Activated CD8-positive, alpha-beta T cell treated with anti-CD3 and anti-CD28 coated beads, Interleukin-2, amount 10 ng/mL, durations not matched to agents 7 days and 5 days (primary cell): ENCODE data around the gene CR1. TPM values are rescaled to one million over a fixed set of nuclear protein-coding genes. Genes with fewer than 3 reads are reported as not detected.

Source experiments
- ATAC-seq: fragments of 150-1000 bp; cut with Tn5 transposase; one replicate; pipeline ENCODE4 v1.10.0; 2021; ENCODE audit warnings: moderate library complexity
- CTCF ChIA-PET: fragments of 350-600 bp; sonication (Branson Sonifier 250); formaldehyde crosslinking; loops from one replicate; lab custom pipeline; 2021; ENCODE audit warnings: antibody characterized with exemption; lab: Charles Lee
- POLR2A ChIA-PET: fragments of 350-600 bp; sonication (Branson Sonifier 250); formaldehyde crosslinking; loops from one replicate; lab custom pipeline; 2021; ENCODE audit warnings: antibody characterized with exemption; lab: Charles Lee
- DNase-seq: peaks from one replicate; pipeline ENCODE4 v3.0.0-alpha.2; 2020
- H3K27ac Mint-ChIP-seq: one replicate; pipeline ENCODE4 v1.8.0; 2021; ENCODE audit warnings: mild to moderate bottlenecking, mixed read lengths
- H3K27me3 Mint-ChIP-seq: one replicate; pipeline ENCODE4 v1.8.0; 2021; ENCODE audit warnings: low read depth, mixed read lengths
- H3K36me3 Mint-ChIP-seq: one replicate; pipeline ENCODE4 v1.8.0; 2021; ENCODE audit warnings: low read depth, mixed read lengths
- H3K4me1 Mint-ChIP-seq: one replicate; pipeline ENCODE4 v1.8.0; 2021; ENCODE audit warnings: low read depth, mixed read lengths
- H3K4me3 Mint-ChIP-seq: one replicate; pipeline ENCODE4 v1.8.0; 2021; ENCODE audit warnings: mild to moderate bottlenecking, mixed read lengths
- H3K9me3 Mint-ChIP-seq: one replicate; pipeline ENCODE4 v1.8.0; 2022; ENCODE audit warnings: mixed read lengths; ENCODE audit not compliant: insufficient read depth
- total RNA-seq, 2 experiments: library from RNA; stranded (reverse); gene quantifications; one replicate each; pipeline ENCODE4 v1.2.3, GENCODE V29; 2021

Gene CR1
- under 1 TPM; 0.08 to 0.16 TPM for total RNA-seq

DNA sequence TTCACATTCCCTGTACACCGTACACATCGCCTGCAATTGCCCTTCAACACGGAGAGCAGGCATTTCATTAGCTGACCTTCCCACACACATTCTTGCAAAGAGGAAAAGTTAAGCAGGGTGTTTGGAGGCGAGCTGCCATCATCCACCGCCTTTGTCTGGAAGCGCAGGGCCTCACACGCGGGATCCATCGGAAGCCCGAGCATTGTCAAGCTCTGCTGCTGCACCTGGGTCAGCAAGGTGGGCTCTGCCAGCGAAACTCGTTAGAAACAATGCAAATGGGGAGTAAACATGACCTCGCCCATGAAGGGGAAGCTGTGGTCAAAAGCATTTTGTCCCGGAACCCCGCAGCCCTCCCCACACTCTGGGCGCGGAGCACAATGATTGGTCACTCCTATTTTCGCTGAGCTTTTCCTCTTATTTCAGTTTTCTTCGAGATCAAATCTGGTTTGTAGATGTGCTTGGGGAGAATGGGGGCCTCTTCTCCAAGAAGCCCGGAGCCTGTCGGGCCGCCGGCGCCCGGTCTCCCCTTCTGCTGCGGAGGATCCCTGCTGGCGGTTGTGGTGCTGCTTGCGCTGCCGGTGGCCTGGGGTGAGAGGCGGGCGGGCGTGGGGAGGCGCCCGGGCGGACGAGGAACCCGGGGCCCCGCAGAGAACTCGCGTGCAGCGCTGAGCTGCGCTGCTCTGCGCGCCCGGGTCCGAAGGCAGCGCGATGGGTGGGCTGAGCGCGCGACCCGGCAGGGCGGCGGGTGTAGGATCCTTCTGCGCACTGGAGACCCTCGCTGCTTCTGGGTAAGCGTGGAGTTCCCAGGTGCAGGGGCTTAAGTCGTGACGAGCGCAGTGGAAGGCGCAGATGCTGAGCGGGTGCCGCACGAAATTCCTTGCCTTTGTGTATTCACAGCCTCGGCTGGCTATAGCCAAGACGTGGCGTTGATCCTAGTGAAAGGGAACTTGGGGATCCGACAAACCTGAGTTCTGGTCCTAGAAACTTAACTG lies at the start of gene CR1:
TSS of gene CR1 (plus strand) at position 357 of the 992 bp plus-strand sequence. CDS start at position 468, 111 bp downstream.
- ChIA-PET CTCF (interaction anchor here (0.8 to 2.0 kb wide), 5 partner anchors 9 to 415 kb away, joined by 3 to 6 read pairs (median 3); no protein-coding TSS in a partner anchor), POLR2A (no interaction called here)
- peaks cover 20% of the 10 kb centered on the region for H3K27me3 Mint-ChIP-seq
- H3K4me1 Mint-ChIP-seq: peaks cover 14% of the 10 kb centered on the region
- ATAC-seq (peak; percentile 89), DNase-seq (peak; percentile 58)
- no peak within 1 kb of the TSS for H3K27ac Mint-ChIP-seq
- no peaks in the 10 kb centered on the region for H3K36me3 Mint-ChIP-seq
- no peaks in the 10 kb centered on the region for H3K9me3 Mint-ChIP-seq
- peak within 1 kb of the TSS; percentile 76 for H3K4me3 Mint-ChIP-seq

DNA sequence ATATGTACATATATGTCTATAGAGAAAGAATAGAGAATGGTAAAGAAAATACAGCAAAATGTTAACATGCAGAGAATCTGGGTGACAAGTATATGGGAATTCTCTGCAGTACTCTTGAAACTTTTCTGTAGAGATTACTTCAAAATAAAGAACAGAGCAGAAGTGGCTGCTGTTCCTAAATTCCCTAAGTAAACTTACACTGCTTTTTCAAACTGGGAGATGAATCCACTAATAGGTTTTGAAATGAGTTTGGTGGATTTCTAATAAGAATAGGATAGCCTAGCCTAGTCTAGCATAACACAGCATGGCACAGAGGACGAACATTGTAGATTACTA lies 42.3 kb upstream of the CR1 start:
- H3K27me3 Mint-ChIP-seq: peaks cover 48% of the 10 kb centered on the region
- H3K27ac Mint-ChIP-seq: no peak overlapping the region
- H3K9me3 Mint-ChIP-seq: no peaks in the 10 kb centered on the region
- peak overlapping the region; percentile 55 for H3K4me3 Mint-ChIP-seq
- POLR2A ChIA-PET: no interaction called here
- H3K4me1 Mint-ChIP-seq: peaks cover 17% of the 10 kb centered on the region
- CTCF ChIA-PET: interaction anchor here (0.6 to 3.3 kb wide), 6 partner anchors 8 to 370 kb away, joined by 3 to 23 read pairs (median 4); no protein-coding TSS in a partner anchor
- ATAC-seq (no peak), DNase-seq (no peak)
- no peaks in the 10 kb centered on the region for H3K36me3 Mint-ChIP-seq

- peaks cover 17% of the 10 kb centered on the region for H3K4me1 Mint-ChIP-seq
- peaks cover 48% of the 10 kb centered on the region for H3K27me3 Mint-ChIP-seq
- no peak within 1 kb of the TSS for H3K27ac Mint-ChIP-seq
- ChIA-PET POLR2A (no interaction called here), CTCF (interaction anchor here (0.6 to 3.3 kb wide), 7 partner anchors 9 to 370 kb away, joined by 3 to 23 read pairs (median 4); no protein-coding TSS in a partner anchor)
- H3K36me3 Mint-ChIP-seq: no peaks in the 10 kb centered on the region
- DNase-seq (peak; percentile 50), ATAC-seq (peak; percentile 77)
- H3K9me3 Mint-ChIP-seq: no peaks in the 10 kb centered on the region
- peak within 1 kb of the TSS; percentile 55 for H3K4me3 Mint-ChIP-seq
Observed at GRCh38 chr1:207454046-207454964, 41.7 kb upstream of the CR1 start, which contains the start of gene CR2. CR2 (plus strand) TSS chr1:207454328; CDS start chr1:207454419, 91 bp downstream.

DNA sequence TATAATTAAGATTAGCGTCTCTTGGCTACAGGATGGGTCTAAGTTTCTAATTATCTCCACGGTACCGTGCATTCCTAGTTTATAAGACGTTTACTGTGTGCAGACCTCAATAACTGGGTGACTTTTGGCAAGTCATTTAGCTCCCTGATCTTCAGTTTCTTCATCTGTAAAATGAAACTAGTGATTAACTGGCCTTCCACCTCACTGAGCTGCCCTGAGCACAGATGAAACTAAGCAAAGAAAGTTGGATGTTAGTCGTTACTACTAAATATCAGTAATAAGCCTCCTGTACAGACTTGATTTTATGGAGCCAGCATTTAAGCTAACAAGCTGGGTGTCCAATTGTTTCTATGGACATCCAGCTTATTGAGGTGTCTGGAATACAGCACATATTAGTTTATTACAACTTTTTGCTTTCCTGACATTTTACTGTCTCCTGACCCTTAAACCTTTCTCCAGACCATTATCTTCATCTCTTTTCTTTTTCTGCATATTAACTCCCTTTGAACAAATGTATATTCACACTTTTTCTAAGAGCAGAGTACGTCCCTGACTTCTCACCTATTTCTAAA lies 40.7 kb upstream of the CR1 start:
- POLR2A ChIA-PET: no interaction called here
- Mint-ChIP-seq H3K27me3 (peaks cover 42% of the 10 kb centered on the region), H3K4me1 (peaks cover 17% of the 10 kb centered on the region), H3K27ac (no peak overlapping the region), H3K4me3 (peak overlapping the region; percentile 55), H3K36me3 (no peaks in the 10 kb centered on the region), H3K9me3 (no peaks in the 10 kb centered on the region)
- CTCF ChIA-PET: interaction anchor here (0.8 to 3.3 kb wide), 5 partner anchors 9 to 371 kb away, joined by 4 to 23 read pairs (median 5); no protein-coding TSS in a partner anchor
- DNase-seq (no peak), ATAC-seq (no peak)

GRCh38 chr1:207458414-207458813 lies 37.5 kb upstream of the CR1 start:
- H3K36me3 Mint-ChIP-seq: no peaks in the 10 kb centered on the region
- ATAC-seq: no peak
- peaks cover 17% of the 10 kb centered on the region for H3K27me3 Mint-ChIP-seq
- no peak overlapping the region for H3K27ac Mint-ChIP-seq
- peaks cover under 1% of the 10 kb centered on the region for H3K9me3 Mint-ChIP-seq
- DNase-seq: no peak
- H3K4me1 Mint-ChIP-seq: peaks cover 42% of the 10 kb centered on the region
- ChIA-PET CTCF (no interaction called here), POLR2A (no interaction called here)
- no peak overlapping the region for H3K4me3 Mint-ChIP-seq

DNA sequence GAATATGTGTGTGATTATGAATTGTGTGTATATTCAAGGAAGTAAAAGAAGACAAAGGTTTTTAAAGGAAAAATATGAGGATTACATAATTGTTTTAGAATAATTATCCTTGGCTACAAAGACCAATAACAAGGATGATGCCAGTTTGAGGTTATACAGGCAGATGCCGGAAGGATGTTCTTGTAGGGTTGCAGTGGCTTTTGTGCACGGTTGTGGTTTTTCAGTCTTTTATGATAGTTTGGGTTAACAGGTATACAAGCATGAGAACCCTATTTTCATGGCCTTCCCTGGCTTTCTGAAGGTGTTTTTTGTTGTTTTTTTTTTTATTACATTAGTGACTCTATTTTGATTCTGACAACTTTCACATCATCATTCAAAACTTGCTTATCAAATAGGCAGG lies 36.9 kb upstream of the CR1 start:
- Mint-ChIP-seq H3K4me1 (peaks cover 44% of the 10 kb centered on the region), H3K27me3 (peaks cover 14% of the 10 kb centered on the region), H3K36me3 (no peaks in the 10 kb centered on the region), H3K27ac (no peak overlapping the region), H3K4me3 (no peak overlapping the region), H3K9me3 (peaks cover 6% of the 10 kb centered on the region)
- POLR2A ChIA-PET: no interaction called here
- ATAC-seq (peak; percentile 59), DNase-seq (peak; percentile 72)
- CTCF ChIA-PET: no interaction called here

GRCh38 chr1:207461649-207462048 lies 34.3 kb upstream of the CR1 start:
- POLR2A ChIA-PET: no interaction called here
- H3K9me3 Mint-ChIP-seq: peaks cover 9% of the 10 kb centered on the region
- H3K27ac Mint-ChIP-seq: no peak overlapping the region
- ATAC-seq (no peak), DNase-seq (no peak)
- H3K4me3 Mint-ChIP-seq: no peak overlapping the region
- CTCF ChIA-PET: no interaction called here
- no peaks in the 10 kb centered on the region for H3K27me3 Mint-ChIP-seq
- no peaks in the 10 kb centered on the region for H3K36me3 Mint-ChIP-seq
- H3K4me1 Mint-ChIP-seq: peaks cover 40% of the 10 kb centered on the region

GRCh38 chr1:207462535-207462934 lies 33.4 kb upstream of the CR1 start:
- Mint-ChIP-seq H3K4me1 (peaks cover 40% of the 10 kb centered on the region), H3K4me3 (no peak overlapping the region), H3K27me3 (peaks cover 2% of the 10 kb centered on the region), H3K36me3 (no peaks in the 10 kb centered on the region), H3K27ac (no peak overlapping the region), H3K9me3 (peaks cover 9% of the 10 kb centered on the region)
- CTCF ChIA-PET: no interaction called here
- POLR2A ChIA-PET: no interaction called here
- no peak for ATAC-seq
- no peak for DNase-seq

- H3K4me3 Mint-ChIP-seq: no peak overlapping the region
- DNase-seq (no peak), ATAC-seq (no peak)
- H3K27ac Mint-ChIP-seq: no peak overlapping the region
- peaks cover 2% of the 10 kb centered on the region for H3K27me3 Mint-ChIP-seq
- CTCF ChIA-PET: interaction anchor here (1.0 kb wide), 1 partner anchor 9 kb away, joined by 3 read pairs; no protein-coding TSS in a partner anchor
- peaks cover 40% of the 10 kb centered on the region for H3K4me1 Mint-ChIP-seq
- peaks cover 9% of the 10 kb centered on the region for H3K9me3 Mint-ChIP-seq
- no peaks in the 10 kb centered on the region for H3K36me3 Mint-ChIP-seq
- POLR2A ChIA-PET: no interaction called here
Observed at GRCh38 chr1:207463021-207463420, 32.9 kb upstream of the CR1 start.

GRCh38 chr1:207463571-207463970 lies 32.4 kb upstream of the CR1 start:
- ChIA-PET CTCF (interaction anchor here (0.7 to 1.0 kb wide), 2 partner anchors 9 to 21 kb away, joined by 3 read pairs; no protein-coding TSS in a partner anchor), POLR2A (no interaction called here)
- peaks cover 2% of the 10 kb centered on the region for H3K27me3 Mint-ChIP-seq
- no peak overlapping the region for H3K27ac Mint-ChIP-seq
- H3K36me3 Mint-ChIP-seq: no peaks in the 10 kb centered on the region
- H3K4me1 Mint-ChIP-seq: peaks cover 40% of the 10 kb centered on the region
- ATAC-seq: no peak
- peaks cover 9% of the 10 kb centered on the region for H3K9me3 Mint-ChIP-seq
- no peak for DNase-seq
- no peak overlapping the region for H3K4me3 Mint-ChIP-seq

- POLR2A ChIA-PET: interaction anchor here (0.7 to 1.5 kb wide), 2 partner anchors 35 to 149 kb away, joined by 3 to 7 read pairs; partner anchors contain the start of gene CD55
- Mint-ChIP-seq H3K9me3 (no peaks in the 10 kb centered on the region), H3K4me3 (no peak overlapping the region), H3K4me1 (peaks cover 17% of the 10 kb centered on the region), H3K27me3 (peaks cover 2% of the 10 kb centered on the region), H3K36me3 (no peaks in the 10 kb centered on the region), H3K27ac (peak overlapping the region; percentile 24)
- ATAC-seq (peak; percentile 96), DNase-seq (peak; percentile 58)
- CTCF ChIA-PET: interaction anchor here (0.7 to 1.4 kb wide), 4 partner anchors 15 to 65 kb away, joined by 3 to 6 read pairs (median 4); no protein-coding TSS in a partner anchor
Observed at GRCh38 chr1:207470927-207471326, 25.0 kb upstream of the CR1 start.
